Type B pancreatic cell (in vitro differentiated cells): Measurements from ENCODE around the gene TCF25. TPM values are rescaled to one million over a fixed set of nuclear protein-coding genes. Genes with fewer than 3 reads are reported as not detected.

Experiments
- DNase-seq: peaks from one replicate; pipeline ENCODE4 v3.0.0; 2021; ENCODE audit warnings: mixed read lengths; ENCODE audit not compliant: unreplicated experiment; ENCODE audit errors: extremely low spot score
- H3K27ac Mint-ChIP-seq: 2 replicates; pipeline ENCODE4 v1.8.0; 2021; ENCODE audit warnings: mild to moderate bottlenecking, mixed read lengths
- H3K27me3 Mint-ChIP-seq: 2 replicates; pipeline ENCODE4 v1.8.0; 2021; ENCODE audit warnings: mixed read lengths
- H3K36me3 Mint-ChIP-seq: 2 replicates; pipeline ENCODE4 v1.8.0; 2021; ENCODE audit warnings: mixed read lengths
- H3K4me1 Mint-ChIP-seq: one replicate; pipeline ENCODE4 v1.8.0; 2021; ENCODE audit warnings: mixed read lengths; ENCODE audit not compliant: unreplicated experiment
- H3K4me3 Mint-ChIP-seq: 2 replicates; pipeline ENCODE4 v1.8.0; 2021; ENCODE audit warnings: mild to moderate bottlenecking, mixed read lengths
- H3K9me3 Mint-ChIP-seq: 2 replicates; pipeline ENCODE4 v1.8.0; 2021; ENCODE audit warnings: mixed read lengths
- CTCF ChIP-seq: fragments of 200-600 bp; sonication (generic); conservative IDR thresholded peaks from 2 replicates; pipeline ENCODE4 v1.5.0; 2021; ENCODE audit warnings: antibody characterized with exemption, mild to moderate bottlenecking
- total RNA-seq: library from RNA; stranded (reverse); gene quantifications from 2 replicates; pipeline ENCODE4 v1.2.1, GENCODE V29; 2021; ENCODE audit warnings: low replicate concordance

Gene TCF25
- total RNA-seq, 1 donor from 2014 or later = 184 TPM

- Mint-ChIP-seq H3K4me3 (no peak overlapping the region), H3K27ac (no peak overlapping the region), H3K36me3 (peaks cover 8% of the 10 kb centered on the region), H3K9me3 (no peaks in the 10 kb centered on the region), H3K27me3 (no peaks in the 10 kb centered on the region), H3K4me1 (no peaks in the 10 kb centered on the region)
- no peak for TF ChIP-seq CTCF
- DNase-seq = no peak
These were observed 17.7 kb downstream of the TCF25 start for GRCh38 chr16:89890886-89891657.

DNA sequence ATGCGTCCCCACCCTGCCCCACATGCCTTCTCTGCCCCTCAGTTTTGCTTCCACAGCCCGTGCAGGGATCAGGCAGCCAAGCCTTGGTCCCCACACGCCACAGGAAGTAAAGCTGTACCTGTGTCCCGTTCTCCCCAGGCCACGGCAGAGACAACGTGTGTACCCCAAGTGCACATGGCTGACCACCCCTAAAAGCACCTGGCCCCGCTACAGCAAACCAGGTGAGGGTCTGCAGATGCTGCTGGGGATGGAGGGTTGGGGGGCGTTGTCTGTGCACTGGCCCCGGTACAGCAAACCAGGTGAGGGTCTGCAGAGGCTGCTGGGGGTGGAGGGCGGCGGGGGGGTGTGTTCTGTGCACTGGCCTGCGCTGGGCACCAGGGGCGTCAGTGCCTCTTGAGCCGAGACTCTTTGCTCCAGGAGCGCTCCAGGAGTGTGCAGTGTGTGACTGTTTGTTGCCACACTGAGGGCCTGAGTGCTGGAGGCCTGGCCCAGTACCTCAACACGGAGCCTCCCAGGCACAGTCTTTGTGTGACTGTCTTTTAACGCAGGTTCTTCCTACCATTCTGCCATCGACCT is 18.8 kb downstream of the TCF25 start:
- H3K9me3 Mint-ChIP-seq = no peaks in the 10 kb centered on the region
- H3K4me1 Mint-ChIP-seq = no peaks in the 10 kb centered on the region
- no peak overlapping the region for H3K4me3 Mint-ChIP-seq
- H3K36me3 Mint-ChIP-seq = peaks cover 7% of the 10 kb centered on the region
- no peak overlapping the region for H3K27ac Mint-ChIP-seq
- TF ChIP-seq CTCF = no peak
- no peaks in the 10 kb centered on the region for H3K27me3 Mint-ChIP-seq
- no peak for DNase-seq

DNA sequence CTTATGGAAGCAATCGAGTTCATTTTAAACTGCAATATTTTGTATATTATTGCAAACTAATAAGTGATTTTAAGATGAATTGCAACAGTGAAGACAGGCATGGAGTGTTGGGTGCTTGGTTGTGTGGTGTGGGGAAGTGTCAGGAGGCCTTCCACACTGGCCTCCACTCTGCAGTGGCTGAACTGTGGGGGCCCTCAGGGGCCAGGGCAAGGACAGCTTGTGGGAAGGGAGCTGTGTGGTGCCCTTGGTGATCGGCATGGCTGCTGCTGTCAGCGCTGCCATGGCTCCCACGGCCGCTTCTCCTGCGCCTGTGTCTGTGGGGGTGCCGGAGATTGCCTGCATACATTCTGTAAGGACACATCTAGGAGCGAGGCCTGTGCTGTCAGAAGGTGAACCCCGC is 19.2 kb downstream of the TCF25 start:
- no peaks in the 10 kb centered on the region for H3K9me3 Mint-ChIP-seq
- peaks cover 2% of the 10 kb centered on the region for H3K36me3 Mint-ChIP-seq
- H3K27me3 Mint-ChIP-seq = no peaks in the 10 kb centered on the region
- no peak for TF ChIP-seq CTCF
- DNase-seq = no peak
- no peak overlapping the region for H3K27ac Mint-ChIP-seq
- no peaks in the 10 kb centered on the region for H3K4me1 Mint-ChIP-seq
- H3K4me3 Mint-ChIP-seq = no peak overlapping the region

GRCh38 chr16:89893642-89894548 is 20.5 kb downstream of the TCF25 start:
- H3K4me3 Mint-ChIP-seq = no peak overlapping the region
- H3K36me3 Mint-ChIP-seq = peaks cover 3% of the 10 kb centered on the region
- no peaks in the 10 kb centered on the region for H3K27me3 Mint-ChIP-seq
- H3K9me3 Mint-ChIP-seq = no peaks in the 10 kb centered on the region
- DNase-seq = no peak
- H3K4me1 Mint-ChIP-seq = no peaks in the 10 kb centered on the region
- TF ChIP-seq CTCF = no peak
- H3K27ac Mint-ChIP-seq = no peak overlapping the region

DNA sequence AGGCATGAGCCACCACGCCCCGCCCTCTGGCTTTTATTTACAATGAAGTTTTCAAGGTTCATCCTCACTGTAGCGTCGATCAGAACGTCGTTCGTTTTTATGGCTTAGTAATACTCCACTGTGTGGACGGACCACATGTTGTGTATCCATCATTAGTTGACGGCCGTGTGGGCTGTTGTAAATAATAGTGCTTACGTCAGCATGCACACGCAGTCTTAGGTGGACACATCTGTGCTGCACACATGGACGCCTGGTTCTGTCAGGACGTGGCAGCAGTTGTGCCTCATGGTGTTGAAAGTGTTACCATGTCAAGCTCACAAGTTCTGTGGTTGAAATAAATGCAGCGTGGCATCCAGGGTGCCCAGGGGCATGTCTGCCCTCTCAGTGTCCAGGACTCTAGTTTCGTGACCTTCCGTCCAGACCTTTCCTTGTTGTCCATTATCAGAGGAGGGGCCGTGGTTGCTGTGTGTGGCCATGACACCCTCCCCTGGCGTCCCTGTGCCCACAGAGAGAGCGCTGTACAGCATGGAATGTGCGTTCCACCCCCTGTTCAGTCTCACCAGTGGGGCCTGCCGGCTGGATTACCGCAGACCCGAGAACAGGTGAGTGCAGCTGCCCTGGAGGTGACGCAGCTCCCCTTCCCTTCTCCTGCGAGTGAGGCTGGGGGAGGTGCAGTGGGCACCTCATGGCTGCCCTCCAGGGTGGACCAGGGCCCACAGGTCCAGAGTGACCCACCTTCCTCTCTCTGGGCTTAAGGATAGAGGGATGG is 22.3 kb downstream of the TCF25 start:
- no peaks in the 10 kb centered on the region for H3K9me3 Mint-ChIP-seq
- DNase-seq = no peak
- no peaks in the 10 kb centered on the region for H3K4me1 Mint-ChIP-seq
- peaks cover 5% of the 10 kb centered on the region for H3K36me3 Mint-ChIP-seq
- H3K4me3 Mint-ChIP-seq = no peak overlapping the region
- TF ChIP-seq CTCF = no peak
- H3K27me3 Mint-ChIP-seq = no peaks in the 10 kb centered on the region
- H3K27ac Mint-ChIP-seq = no peak overlapping the region
